Tibial nerve (tissue), 3 donors: ENCODE measurements around the gene PTGES3.
"Not testable (repeated sequence)": the region's sequence is repeated elsewhere in the genome, so short reads cannot be mapped to it uniquely, and the experiment has no call there.

Experiments used
- POLR2A ChIP-seq, 2 donors: fragments of 450-650 bp; IDR thresholded peaks; one replicate each; pipeline ENCODE4 v1.6.1; 2017; ENCODE audit warnings: antibody characterized with exemption in 2 of 2, mild to moderate bottlenecking in 2 of 2, moderate library complexity in 2 of 2
- TF ChIP-seq, protein P1 (sequence below), 5 experiments: fragments of 200-600 bp in 3 of 5; fragments of 450-650 bp in 2 of 5; sonication (generic) in 3 of 5; IDR thresholded peaks; one replicate each; pipeline ENCODE4 v1.5.1; 2016 to 2019; ENCODE audit warnings: antibody characterized with exemption in 5 of 5, mild to moderate bottlenecking in 3 of 5, moderate library complexity in 2 of 5

DNA sequence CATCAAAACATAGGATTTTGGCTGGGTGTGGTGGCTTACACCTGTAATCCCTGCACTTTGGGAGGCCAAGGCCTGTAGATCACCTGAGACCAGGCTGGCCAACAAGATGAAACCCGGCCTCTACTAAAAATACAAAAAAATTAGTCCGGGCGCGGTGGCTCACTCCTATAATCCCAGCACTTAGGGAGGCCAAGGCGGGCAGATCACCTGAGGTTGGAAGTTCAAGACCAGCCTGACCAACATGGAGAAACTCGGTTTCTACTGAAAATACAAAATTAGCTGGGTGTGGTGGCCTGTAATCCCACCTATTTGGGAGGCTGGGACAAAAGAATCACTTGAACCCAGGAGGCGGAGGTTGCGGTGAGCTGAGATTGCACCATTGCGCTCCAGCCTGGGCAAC is 40.1 kb downstream of the PTGES3 start:
- TF ChIP-seq POLR2A (IDR thresholded peaks at IDR 0.05): not testable (repeated sequence)
- TF ChIP-seq, protein P1, sequence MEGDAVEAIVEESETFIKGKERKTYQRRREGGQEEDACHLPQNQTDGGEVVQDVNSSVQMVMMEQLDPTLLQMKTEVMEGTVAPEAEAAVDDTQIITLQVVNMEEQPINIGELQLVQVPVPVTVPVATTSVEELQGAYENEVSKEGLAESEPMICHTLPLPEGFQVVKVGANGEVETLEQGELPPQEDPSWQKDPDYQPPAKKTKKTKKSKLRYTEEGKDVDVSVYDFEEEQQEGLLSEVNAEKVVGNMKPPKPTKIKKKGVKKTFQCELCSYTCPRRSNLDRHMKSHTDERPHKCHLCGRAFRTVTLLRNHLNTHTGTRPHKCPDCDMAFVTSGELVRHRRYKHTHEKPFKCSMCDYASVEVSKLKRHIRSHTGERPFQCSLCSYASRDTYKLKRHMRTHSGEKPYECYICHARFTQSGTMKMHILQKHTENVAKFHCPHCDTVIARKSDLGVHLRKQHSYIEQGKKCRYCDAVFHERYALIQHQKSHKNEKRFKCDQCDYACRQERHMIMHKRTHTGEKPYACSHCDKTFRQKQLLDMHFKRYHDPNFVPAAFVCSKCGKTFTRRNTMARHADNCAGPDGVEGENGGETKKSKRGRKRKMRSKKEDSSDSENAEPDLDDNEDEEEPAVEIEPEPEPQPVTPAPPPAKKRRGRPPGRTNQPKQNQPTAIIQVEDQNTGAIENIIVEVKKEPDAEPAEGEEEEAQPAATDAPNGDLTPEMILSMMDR (IDR thresholded peaks at IDR 0.05): not testable (repeated sequence)
